ENCODE data around the gene FAM111B.

The FAM111B gene

GRCh38 chr11:59157433-59157832, 50.4 kb downstream of the FAM111B start:
- ATAC-seq (no peak), DNase-seq (no peak)

DNA sequence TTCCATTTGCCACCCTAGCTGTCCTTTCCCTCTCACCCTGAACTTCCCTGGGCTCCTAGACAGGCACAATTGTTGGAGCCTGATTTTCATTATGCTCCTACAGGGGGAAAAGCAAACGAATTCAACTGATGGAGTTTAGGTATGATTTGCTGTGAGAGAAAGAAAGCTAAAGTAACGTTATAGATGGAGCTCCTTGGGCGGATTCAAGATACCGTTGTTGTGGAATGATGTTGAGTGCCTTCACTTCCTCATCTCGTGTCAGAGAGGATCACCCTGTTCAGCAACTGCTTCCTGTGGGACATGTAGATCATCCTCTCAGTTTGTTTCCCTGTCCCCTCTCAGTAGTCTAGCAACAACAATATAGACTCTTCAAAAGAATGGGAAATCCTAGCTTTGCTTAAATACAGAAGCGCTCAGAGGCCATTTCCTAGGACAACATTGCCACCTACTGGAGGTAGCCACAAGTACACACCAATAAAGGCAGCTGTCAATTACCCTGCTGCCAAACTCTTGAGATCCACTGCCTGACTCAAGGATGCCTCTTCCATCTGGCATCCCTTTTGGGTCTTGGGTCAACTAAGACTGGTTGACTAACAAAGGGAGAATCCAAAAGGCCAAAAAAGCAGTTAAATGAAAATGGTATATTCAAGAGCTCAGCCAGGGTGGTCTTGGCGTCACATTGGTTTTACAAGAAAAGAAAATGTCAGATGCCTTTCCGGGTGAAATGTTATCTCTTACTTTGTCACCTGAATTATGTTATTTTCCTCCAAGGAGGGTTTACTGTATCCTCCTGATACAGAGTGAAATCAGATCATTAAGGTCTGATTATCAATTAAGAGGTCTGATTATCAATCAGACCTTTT, 51.4 kb downstream of the FAM111B start:
- ATAC-seq = peak; percentile 83
- peak; percentile 52 for DNase-seq

DNA sequence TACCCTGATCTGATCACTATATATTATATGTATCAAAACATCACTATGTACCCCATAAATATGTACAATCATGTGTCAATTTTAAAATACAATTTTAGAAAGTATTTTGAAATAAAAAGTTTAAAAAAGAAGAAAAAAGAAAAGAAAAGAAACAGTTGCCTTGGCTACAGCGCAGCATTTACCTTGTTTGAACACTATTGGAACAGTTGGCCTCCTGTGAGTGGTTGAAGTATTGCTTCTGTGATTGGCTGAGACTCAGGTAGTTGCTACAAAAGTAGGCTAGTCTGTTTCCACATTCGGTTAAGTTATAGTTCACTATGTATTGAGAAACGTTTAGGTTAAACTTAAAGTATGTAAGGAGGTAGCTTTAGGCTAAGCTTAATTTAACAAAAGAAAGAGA, 57.0 kb downstream of the FAM111B start:
- no peak for DNase-seq

GRCh38 chr11:59171508-59172322, 64.7 kb downstream of the FAM111B start, which contains the start of gene DTX4:
Gene DTX4, plus strand, starts transcription at chr11:59172132. Its CDS starts 464 bp downstream, at chr11:59172596.
- peak; percentile 93 for DNase-seq

More for the DNA sequence above, 57.0 kb downstream of the FAM111B start:
- no peak for ATAC-seq

GRCh38 chr11:59172345-59173079, 65.5 kb downstream of the FAM111B start:
- ATAC-seq = peak; percentile 15
- peak; percentile 26 for DNase-seq

More at GRCh38 chr11:59171508-59172322, 64.7 kb downstream of the FAM111B start, which contains the start of gene DTX4:
- ATAC-seq = peak; percentile 87

GRCh38 chr11:59173080-59173963, 66.3 kb downstream of the FAM111B start:
- DNase-seq (no peak), ATAC-seq (no peak)

DNA sequence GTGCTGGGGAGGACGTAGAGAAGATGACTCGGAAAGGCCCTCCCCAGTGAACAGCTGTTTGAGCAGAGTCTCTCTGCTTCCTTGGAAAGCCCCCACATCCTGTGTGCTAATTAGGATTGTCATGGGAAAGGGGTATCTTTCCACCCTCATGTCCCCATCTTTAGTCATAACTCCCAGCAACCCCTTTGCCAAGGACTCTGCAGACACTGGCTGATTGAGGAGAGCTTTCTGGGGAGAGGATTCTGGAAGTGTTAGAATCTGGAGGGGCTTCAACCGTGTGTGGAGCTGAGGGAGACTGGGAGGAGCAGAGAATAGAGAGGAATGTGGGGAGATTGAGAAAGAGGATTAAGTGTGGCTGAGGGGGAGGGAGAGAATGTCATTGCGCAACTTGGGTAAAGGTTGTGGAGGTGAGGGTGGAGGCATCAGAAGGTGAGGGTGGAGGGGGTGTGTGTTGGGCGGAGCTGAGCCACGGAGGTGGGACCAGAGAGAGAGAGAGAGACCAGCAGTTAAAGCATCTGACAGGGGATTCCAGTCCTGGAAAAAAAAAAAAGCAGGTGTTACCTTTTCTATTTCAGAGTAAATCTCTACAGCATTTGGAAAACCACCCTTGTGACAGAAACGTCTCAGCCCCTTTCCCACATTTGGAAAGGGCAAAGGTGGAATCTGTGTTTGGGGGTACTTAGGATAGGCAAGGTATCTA, 67.1 kb downstream of the FAM111B start:
- no peak for DNase-seq
- no peak for ATAC-seq

DNA sequence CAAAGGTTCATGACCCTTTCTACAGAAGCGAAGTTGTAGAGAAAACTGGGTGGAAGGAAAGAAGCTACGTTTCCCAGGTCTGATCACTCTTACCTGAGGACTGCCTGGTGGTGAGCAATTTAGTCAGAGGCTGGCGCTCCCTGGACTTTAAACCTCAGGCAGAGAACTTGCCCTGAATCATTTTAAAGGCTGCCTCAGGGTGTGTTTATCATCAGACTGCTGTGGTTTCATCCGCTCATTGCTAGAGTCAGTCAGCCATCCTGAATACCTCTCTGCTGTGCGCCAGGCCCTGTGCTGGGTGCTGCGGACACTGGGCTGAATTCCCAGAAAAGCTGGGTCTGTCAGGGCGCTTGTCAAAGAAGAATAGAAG, 67.6 kb downstream of the FAM111B start:
- DNase-seq = no peak
- no peak for ATAC-seq

DNA sequence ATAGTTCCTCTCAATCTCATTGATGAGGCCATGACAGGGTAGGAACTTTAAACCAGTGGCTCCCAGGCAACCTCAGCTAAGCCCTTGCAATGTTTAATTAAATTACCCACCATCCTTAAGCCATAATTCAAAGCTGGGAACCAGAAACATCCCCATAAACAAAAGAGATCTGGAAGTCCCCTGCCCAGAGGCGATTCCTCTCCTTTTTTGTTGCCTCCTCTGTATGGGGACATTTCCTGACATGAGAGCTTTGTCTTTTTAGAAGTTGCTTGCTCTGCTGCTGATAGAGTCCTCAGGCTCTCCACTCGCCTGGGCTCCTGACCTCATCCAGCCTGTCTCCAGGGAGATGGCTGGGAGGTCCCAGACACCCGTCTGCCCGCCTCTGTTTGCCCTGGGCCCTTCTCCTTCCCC, 68.1 kb downstream of the FAM111B start:
- DNase-seq (no peak), ATAC-seq (no peak)

- ATAC-seq = no peak
- no peak for DNase-seq
Observed at GRCh38 chr11:59176330-59176729, 69.3 kb downstream of the FAM111B start.
